ENCODE results near the gene ST6GALNAC4. TPM values are rescaled to one million over a fixed set of nuclear protein-coding genes. Genes with fewer than 3 reads are reported as not detected.

The ST6GALNAC4 gene
- total and polyA plus RNA-seq, 9 of the 15 experiments (the other 6 are each of a cell fraction or from before 2014, with no cell fraction given): 2.6 to 43.1 (median 15.4) TPM

GRCh38 chr9:127863191-127863621 lies 53.6 kb downstream of the ST6GALNAC4 start (continued):
- no peak for TF ChIP-seq ZNF395 (CRISPR knock-in tag; IDR thresholded peaks at IDR 0.05)
- TF ChIP-seq KAT2B (IDR thresholded peaks at IDR 0.05; ENCODE audit: low read depth, low read length): no peak
- peak; percentile 56; the same call in 1 of the 2 replicates for TF ChIP-seq CEBPG (CRISPR knock-in tag; IDR thresholded peaks at IDR 0.05)
- peak; percentile 38 to 76; a peak in 3 of 4 replicates for TF ChIP-seq CEBPG (tag; conservative IDR thresholded peaks at IDR 0.05 in 1 of 2, IDR thresholded peaks at IDR 0.05 in 1 of 2)
- no peak for TF ChIP-seq PTRF (tag; IDR thresholded peaks at IDR 0.05)
- no peak for TF ChIP-seq E2F1 (CRISPR knock-in tag; IDR thresholded peaks at IDR 0.05)
- TF ChIP-seq ARID1B (IDR thresholded peaks at IDR 0.05): no peak
- 0 out of 2 replicates have a peak, but pooled peaks have one; percentile 6 for TF ChIP-seq ZKSCAN8 (CRISPR knock-in tag; IDR thresholded peaks at IDR 0.05)
- peak; percentile 63; the same call in 1 of the 2 replicates for TF ChIP-seq MBD1 (CRISPR knock-in tag; IDR thresholded peaks at IDR 0.05)
- no peak for TF ChIP-seq REST (IDR thresholded peaks at IDR 0.05; ENCODE audit: borderline replicate concordance)
- TF ChIP-seq REST (CRISPR knock-in tag; IDR thresholded peaks at IDR 0.05; ENCODE audit: low read depth): no peak
- no peak for TF ChIP-seq HDAC8 (tag; IDR thresholded peaks at IDR 0.05)
- TF ChIP-seq FOSL1 (tag; conservative IDR thresholded peaks at IDR 0.05): 0 out of 2 replicates have a peak, but pooled peaks have one; percentile 1
- TF ChIP-seq CHD2 (IDR thresholded peaks at IDR 0.05; ENCODE audit: low read depth, low read length): 0 out of 2 replicates have a peak, but pooled peaks have one; percentile 21
